Heart left ventricle (tissue), 16 donors: ENCODE results near the gene THAP9. TPM values are rescaled to one million over a fixed set of nuclear protein-coding genes. Genes with fewer than 3 reads are reported as not detected.

Experiments
- ATAC-seq, 4 donors: fragments of 200-7000 bp; cut with Tn5 transposase; one replicate each; pipeline ENCODE4 v1.9.1; 2020 to 2022; ENCODE audit warnings: moderate library complexity in 4 of 4, mild to moderate bottlenecking in 3 of 4, moderate number of reproducible peaks in 1 of 4
- DNase-seq, 5 donors: peaks; one replicate each; pipeline ENCODE4 v3.0.0-alpha.2; 2020
- H3K27ac ChIP-seq, 12 donors: fragments of 200-600 bp; sonication (generic) in 4 of 12; one replicate each; pipeline versions ENCODE4 v1.5.0 to v1.8.0; 2016 to 2022; ENCODE audit warnings: mild to moderate bottlenecking in 2 of 12
- H3K27me3 ChIP-seq, 9 donors: fragments of 200-600 bp; sonication (generic) in 2 of 9; one replicate each; pipeline versions ENCODE4 v1.5.1 to v1.8.0; 2016 to 2022; ENCODE audit warnings: mild to moderate bottlenecking in 3 of 9
- H3K36me3 ChIP-seq, 9 donors: fragments of 200-600 bp; sonication (generic) in 2 of 9; one replicate each; pipeline versions ENCODE4 v1.5.0 to v1.8.0; 2018 to 2022; ENCODE audit warnings: mild to moderate bottlenecking in 2 of 9
- H3K4me1 ChIP-seq, 12 donors: fragments of 200-600 bp; sonication (generic) in 4 of 12; one replicate each; pipeline versions ENCODE4 v1.5.0 to v1.8.0; 2016 to 2022; ENCODE audit warnings: mild to moderate bottlenecking in 3 of 12
- H3K4me3 ChIP-seq, 12 donors: fragments of 200-600 bp; sonication (generic) in 4 of 12; one replicate each; pipeline versions ENCODE4 v1.5.0 to v1.8.0; 2017 to 2022; ENCODE audit warnings: mild to moderate bottlenecking in 9 of 12, moderate library complexity in 4 of 12
- H3K9me3 ChIP-seq, 12 donors: fragments of 200-600 bp; sonication (generic) in 4 of 12; one replicate each; pipeline versions ENCODE4 v1.5.0 to v1.8.0; 2016 to 2022; ENCODE audit warnings: mild to moderate bottlenecking in 1 of 12
- POLR2A ChIP-seq, 2 donors: fragments of 450-650 bp; IDR thresholded peaks; one replicate each; pipeline ENCODE4 v1.6.1; 2017; ENCODE audit warnings: antibody characterized with exemption in 2 of 2, mild to moderate bottlenecking in 2 of 2, moderate library complexity in 2 of 2
- WGBS, 4 donors: extraction: QIAGEN DNeasy Blood & Tissue Kit in 2 of 4; methylation state at CpG; one replicate each; pipeline versions ENCODE4 v1.1.5 to v1.1.7; 2013 to 2018; 5-methylcytosine and 5-hydroxymethylcytosine counted together
- intact Hi-C, 10 donors: fragments of 100-400 bp; cut with DNase I; formaldehyde crosslinking; loops; one replicate each; pipeline versions ENCODE4 v1.11.1 to v1.14.2; 2022
- polyA plus RNA-seq, 2 donors: library from polyadenylated mRNA; stranded (reverse); fragments of 200-250 nt; gene quantifications; one replicate each; pipeline ENCODE4 v1.2.3, GENCODE V29; 2013
- total RNA-seq, 9 donors: library from RNA; depleted of rRNA in 2 of 9; stranded (reverse); fragments of >200 nt in 2 of 9; fragmentation: NEBNext Ultra II Directional in 3 of 9; extraction: Animal tissue kit (Norgen Biotek cat#: 25700) in 3 of 9; gene quantifications; one replicate each; pipeline versions ENCODE4 v1.1.0 to v1.2.4, GENCODE V29; 2016 to 2023
- TF ChIP-seq, protein P1 (sequence below), 12 donors: fragments of 200-600 bp; sonication (generic) in 4 of 12; IDR thresholded peaks; one replicate each; pipeline versions ENCODE4 v1.5.0 to v1.8.0; 2018 to 2022; ENCODE audit warnings: antibody characterized with exemption in 12 of 12, mild to moderate bottlenecking in 5 of 12
- donor health status: ischemic (EF 13 %, LVEDD 7.1; RV severe dilation, severe dysfunction).
- donor health status: healthy with polysubstance abuse.
- donor health status: DM: no; HTN: yes; CAD: no.
- donor health status: DM: no; HTN: no; CAD: no.
- donor health status: ischemic (EF 25% LVEDD 6.9; RV normal size, moderate dysfunction).
- donor health status: ischemic (EF 25% LVEDD 5.7; RV mildly dilated, moderate dysfunction).
- donor health status: healthy.
- donor health status: DM: yes; HTN: yes; CAD: no.
- donor health status: ischemic (EF 35%, LVEDD 5.7; RV mildly dilated, moderate dysfunction).
- donor health status: nonischemic (EF 11% LVEDD 7.7; RV severe dilation, severe dysfunction).
- donor health status: DM: yes; HTN: yes; CAD: no.
- donor health status: PGD.
- donor health status: ischemic (EF 29% LVEDD 5.4; RV normal size, mild dysfunction).
- donor health status: nonischemic (EF 23%, LVEDD 6.1; RV moderate dilation, normal function).

The THAP9 gene
- total and polyA plus RNA-seq, 11 donors = 2.9 to 7.7 (median 5.0) TPM

DNA sequence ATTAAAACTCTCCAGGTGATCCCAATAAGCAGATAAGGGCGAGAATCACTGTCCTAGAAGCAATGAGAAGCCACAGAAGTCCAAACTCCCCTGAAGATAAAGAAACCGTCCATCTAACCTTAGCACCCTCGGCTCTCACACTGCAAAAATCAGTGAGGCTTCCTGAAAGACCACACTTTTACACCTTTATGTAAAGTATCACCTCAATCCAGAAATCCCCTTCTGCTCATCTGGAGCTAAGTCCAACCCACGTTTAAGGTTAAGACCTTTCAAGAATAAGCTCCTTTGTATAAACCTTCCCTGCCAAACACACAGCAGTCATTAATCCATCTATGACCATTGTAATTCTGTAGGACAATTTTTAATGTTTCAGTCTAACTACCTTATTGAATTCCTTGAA lies 68.4 kb downstream of the THAP9 start:
- TF ChIP-seq POLR2A (IDR thresholded peaks at IDR 0.05) = no peak
- TF ChIP-seq, protein P1, sequence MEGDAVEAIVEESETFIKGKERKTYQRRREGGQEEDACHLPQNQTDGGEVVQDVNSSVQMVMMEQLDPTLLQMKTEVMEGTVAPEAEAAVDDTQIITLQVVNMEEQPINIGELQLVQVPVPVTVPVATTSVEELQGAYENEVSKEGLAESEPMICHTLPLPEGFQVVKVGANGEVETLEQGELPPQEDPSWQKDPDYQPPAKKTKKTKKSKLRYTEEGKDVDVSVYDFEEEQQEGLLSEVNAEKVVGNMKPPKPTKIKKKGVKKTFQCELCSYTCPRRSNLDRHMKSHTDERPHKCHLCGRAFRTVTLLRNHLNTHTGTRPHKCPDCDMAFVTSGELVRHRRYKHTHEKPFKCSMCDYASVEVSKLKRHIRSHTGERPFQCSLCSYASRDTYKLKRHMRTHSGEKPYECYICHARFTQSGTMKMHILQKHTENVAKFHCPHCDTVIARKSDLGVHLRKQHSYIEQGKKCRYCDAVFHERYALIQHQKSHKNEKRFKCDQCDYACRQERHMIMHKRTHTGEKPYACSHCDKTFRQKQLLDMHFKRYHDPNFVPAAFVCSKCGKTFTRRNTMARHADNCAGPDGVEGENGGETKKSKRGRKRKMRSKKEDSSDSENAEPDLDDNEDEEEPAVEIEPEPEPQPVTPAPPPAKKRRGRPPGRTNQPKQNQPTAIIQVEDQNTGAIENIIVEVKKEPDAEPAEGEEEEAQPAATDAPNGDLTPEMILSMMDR (IDR thresholded peaks at IDR 0.05) = no peak
- Histone ChIP-seq H3K9me3 (no peaks in the 10 kb centered on the region), H3K36me3 (peaks cover 0 to 60% (median 43%) of the 10 kb centered on the region in 9 donors), H3K27me3 (no peaks in the 10 kb centered on the region), H3K27ac (no peak overlapping the region), H3K4me1 (no peaks in the 10 kb centered on the region), H3K4me3 (no peak overlapping the region)
- 81 to 94% (median 91%) methylated on average over 4 of the region's 4 CpGs for WGBS, 4 donors
- intact Hi-C loops = no loop called here
- DNase-seq (no peak), ATAC-seq (no peak)

DNA sequence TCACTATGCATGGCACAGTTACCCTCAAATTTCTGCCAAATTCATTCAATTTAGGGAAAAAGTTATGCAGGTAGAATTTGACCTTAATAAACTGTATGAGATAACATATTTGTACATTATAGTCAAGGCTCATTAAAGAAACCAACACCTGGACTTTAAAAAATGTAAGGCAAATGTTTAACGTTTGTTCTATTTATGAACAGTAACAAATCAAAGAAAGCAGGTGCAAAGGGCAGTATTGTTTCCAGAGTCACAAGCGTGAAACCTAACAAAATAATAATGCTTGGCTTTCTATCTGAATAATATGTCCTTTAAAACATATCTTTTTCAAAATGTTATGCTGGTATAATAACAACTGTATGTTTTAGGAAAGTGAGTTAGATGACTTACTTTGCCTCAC lies 68.9 kb downstream of the THAP9 start:
- WGBS, 4 donors = 94 to 95% (median 94%) methylated on average over 2 of the region's 2 CpGs
- Histone ChIP-seq H3K4me3 (no peak overlapping the region), H3K4me1 (no peaks in the 10 kb centered on the region), H3K27ac (no peak overlapping the region), H3K36me3 (peaks cover 0 to 57% (median 47%) of the 10 kb centered on the region in 9 donors), H3K9me3 (no peaks in the 10 kb centered on the region), H3K27me3 (no peaks in the 10 kb centered on the region)
- intact Hi-C loops = no loop called here
- ATAC-seq = no peak
- no peak for DNase-seq
- TF ChIP-seq POLR2A (IDR thresholded peaks at IDR 0.05) = no peak
- TF ChIP-seq, protein P1 (IDR thresholded peaks at IDR 0.05) = no peak

Other genes with a start within 250 kb of the THAP9 start
- gene SCD5, start 101.9 kb upstream of the THAP9 start, total RNA-seq = 1 to 10 TPM; 1.4 to 6.8 (median 3.0) TPM
- 1 to 10 TPM; 2.4 to 2.5 TPM for gene SCD5, start 101.9 kb upstream of the THAP9 start, polyA plus RNA-seq
- gene SEC31A, start 9.6 kb upstream of the THAP9 start, total RNA-seq = 100 to 1,000 TPM in 6 of 9 donors, 10 to 100 TPM in 3; 81.0 to 168 (median 101) TPM
- gene SEC31A, start 9.6 kb upstream of the THAP9 start, polyA plus RNA-seq = 10 to 100 TPM; 86.6 to 98.7 TPM
- 10 to 100 TPM in 2 of 9 donors, 1 to 10 TPM in 7; 6.3 to 11.4 (median 7.2) TPM for gene LIN54, start 110.1 kb downstream of the THAP9 start, total RNA-seq
- 1 to 10 TPM; 1.6 to 5.1 TPM for gene LIN54, start 110.1 kb downstream of the THAP9 start, polyA plus RNA-seq
- gene COPS4, start 134.4 kb downstream of the THAP9 start, total RNA-seq = 10 to 100 TPM; 47.6 to 67.2 (median 54.5) TPM
- gene COPS4, start 134.4 kb downstream of the THAP9 start, polyA plus RNA-seq = 10 to 100 TPM; 13.0 to 64.5 TPM
- gene PLAC8, start 214.0 kb downstream of the THAP9 start, total RNA-seq = 10 to 100 TPM in 1 of 9 donors, 1 to 10 TPM in 2, under 1 TPM in 4, not detected in 2; 0.31 to 11.3 (median 0.83) TPM
- under 1 TPM; 0.38 to 0.73 TPM for gene PLAC8, start 214.0 kb downstream of the THAP9 start, polyA plus RNA-seq